ENCODE measurements around the gene IFNAR1. TPM values are rescaled to one million over a fixed set of nuclear protein-coding genes. Genes with fewer than 3 reads are reported as not detected.

The IFNAR1 gene
- polyA plus RNA-seq, 3 donors, result 35.2 to 40.6 (median 36.2) TPM

GRCh38 chr21:33325222-33326067, 675 bp downstream of the IFNAR1 start:
- DNase-seq (ENCODE audit: extremely low read depth in 1 of 11, low read depth in 9 of 11, low spot score in 4 of 11), result peak in 7 of 11 donors; percentile 32 to 65 (median 52)

GRCh38 chr21:33327326-33327725, 2.6 kb downstream of the IFNAR1 start:
- no peak for DNase-seq (ENCODE audit: extremely low read depth in 1 of 11, low read depth in 9 of 11, low spot score in 4 of 11)

GRCh38 chr21:33327792-33328433, 3.1 kb downstream of the IFNAR1 start:
- DNase-seq (ENCODE audit: extremely low read depth in 1 of 11, low read depth in 9 of 11, low spot score in 4 of 11), result no peak

GRCh38 chr21:33330726-33331125, 6.0 kb downstream of the IFNAR1 start:
- DNase-seq (ENCODE audit: extremely low read depth in 1 of 11, low read depth in 9 of 11, low spot score in 4 of 11), result no peak

GRCh38 chr21:33332143-33332542, 7.4 kb downstream of the IFNAR1 start:
- DNase-seq (ENCODE audit: extremely low read depth in 1 of 11, low read depth in 9 of 11, low spot score in 4 of 11), result no peak

- no peak for DNase-seq (ENCODE audit: extremely low read depth in 1 of 11, low read depth in 9 of 11, low spot score in 4 of 11)
Measured at GRCh38 chr21:33334191-33334590, 9.4 kb downstream of the IFNAR1 start.

- no peak for DNase-seq (ENCODE audit: extremely low read depth in 1 of 11, low read depth in 9 of 11, low spot score in 4 of 11)
Measured at GRCh38 chr21:33334824-33335223, 10.1 kb downstream of the IFNAR1 start.

- DNase-seq (ENCODE audit: extremely low read depth in 1 of 11, low read depth in 9 of 11, low spot score in 4 of 11), result no peak
Measured at GRCh38 chr21:33339135-33339534, 14.4 kb downstream of the IFNAR1 start.

GRCh38 chr21:33339918-33340317, 15.1 kb downstream of the IFNAR1 start:
- DNase-seq (ENCODE audit: extremely low read depth in 1 of 11, low read depth in 9 of 11, low spot score in 4 of 11), result no peak

GRCh38 chr21:33345751-33346238, 21.0 kb downstream of the IFNAR1 start:
- DNase-seq (ENCODE audit: extremely low read depth in 1 of 11, low read depth in 9 of 11, low spot score in 4 of 11), result no peak

- DNase-seq (ENCODE audit: extremely low read depth in 1 of 11, low read depth in 9 of 11, low spot score in 4 of 11), result no peak
Measured at GRCh38 chr21:33348706-33349105, 23.9 kb downstream of the IFNAR1 start.

- DNase-seq (ENCODE audit: extremely low read depth in 1 of 11, low read depth in 9 of 11, low spot score in 4 of 11), result no peak
Measured at GRCh38 chr21:33350676-33351075, 25.9 kb downstream of the IFNAR1 start.

- DNase-seq (ENCODE audit: extremely low read depth in 1 of 11, low read depth in 9 of 11, low spot score in 4 of 11), result no peak
Measured at GRCh38 chr21:33355355-33355754, 30.6 kb downstream of the IFNAR1 start.

GRCh38 chr21:33355996-33356395, 31.2 kb downstream of the IFNAR1 start:
- no peak for DNase-seq (ENCODE audit: extremely low read depth in 1 of 11, low read depth in 9 of 11, low spot score in 4 of 11)

- no peak for DNase-seq (ENCODE audit: extremely low read depth in 1 of 11, low read depth in 9 of 11, low spot score in 4 of 11)
Measured at GRCh38 chr21:33357177-33357576, 32.4 kb downstream of the IFNAR1 start.

GRCh38 chr21:33359446-33359845, 34.7 kb downstream of the IFNAR1 start:
- no peak for DNase-seq (ENCODE audit: extremely low read depth in 1 of 11, low read depth in 9 of 11, low spot score in 4 of 11)

- no peak for DNase-seq (ENCODE audit: extremely low read depth in 1 of 11, low read depth in 9 of 11, low spot score in 4 of 11)
Measured at GRCh38 chr21:33360281-33360680, 35.5 kb downstream of the IFNAR1 start.

- DNase-seq (ENCODE audit: extremely low read depth in 1 of 11, low read depth in 9 of 11, low spot score in 4 of 11), result peak in 2 of 11 donors; percentile 53
Measured at GRCh38 chr21:33360881-33361602, 36.3 kb downstream of the IFNAR1 start.

GRCh38 chr21:33362044-33362555, 37.3 kb downstream of the IFNAR1 start:
- DNase-seq (ENCODE audit: extremely low read depth in 1 of 11, low read depth in 9 of 11, low spot score in 4 of 11), result no peak

All from renal cortex interstitium (tissue), 11 donors.